Epithelial cell of prostate (primary cell): ENCODE data around the gene PAQR4.

Experiments used
- DNase-seq: peaks from one replicate; pipeline ENCODE4 v3.0.0-alpha.2; 2011; ENCODE audit warnings: low read depth, low spot score
- H3K27ac ChIP-seq: fragments of 450-650 bp; 2 replicates; pipeline ENCODE4 v1.5.1; 2017; ENCODE audit warnings: mild to moderate bottlenecking

The PAQR4 gene

GRCh38 chr16:2976673-2977072, 7.5 kb downstream of the PAQR4 start:
- H3K27ac ChIP-seq, result no peak overlapping the region
- no peak for DNase-seq

GRCh38 chr16:2977440-2977839, 8.3 kb downstream of the PAQR4 start:
- no peak for DNase-seq
- H3K27ac ChIP-seq, result no peak overlapping the region

GRCh38 chr16:2979669-2980226, 10.6 kb downstream of the PAQR4 start:
- no peak overlapping the region for H3K27ac ChIP-seq
- no peak for DNase-seq

- DNase-seq, result no peak
- peak within 1 kb of the TSS; percentile 37 for H3K27ac ChIP-seq
Measured at GRCh38 chr16:2980227-2981176, 11.4 kb downstream of the PAQR4 start, which contains the start of gene PKMYT1. Gene PKMYT1, minus strand, starts transcription at chr16:2980446. Its CDS starts 789 bp downstream, at chr16:2979657.

GRCh38 chr16:2981177-2981898, 12.2 kb downstream of the PAQR4 start:
- DNase-seq, result no peak
- H3K27ac ChIP-seq, result no peak overlapping the region

- H3K27ac ChIP-seq, result no peak overlapping the region
Measured at GRCh38 chr16:2981899-2982250, 12.7 kb downstream of the PAQR4 start.

GRCh38 chr16:2982402-2982801, 13.3 kb downstream of the PAQR4 start:
- no peak overlapping the region for H3K27ac ChIP-seq
- DNase-seq, result no peak

More at GRCh38 chr16:2981899-2982250, 12.7 kb downstream of the PAQR4 start:
- DNase-seq, result no peak

- DNase-seq, result no peak
- peak overlapping the region; percentile 17 for H3K27ac ChIP-seq
Measured at GRCh38 chr16:2983706-2984136, 14.6 kb downstream of the PAQR4 start.

GRCh38 chr16:2985462-2985861, 16.3 kb downstream of the PAQR4 start:
- H3K27ac ChIP-seq, result no peak overlapping the region
- no peak for DNase-seq

GRCh38 chr16:2985893-2986355, 16.8 kb downstream of the PAQR4 start:
- H3K27ac ChIP-seq, result no peak overlapping the region
- DNase-seq, result no peak

- no peak overlapping the region for H3K27ac ChIP-seq
- no peak for DNase-seq
Measured at GRCh38 chr16:2986623-2987188, 17.6 kb downstream of the PAQR4 start.

GRCh38 chr16:2987286-2987685, 18.1 kb downstream of the PAQR4 start:
- no peak for DNase-seq
- H3K27ac ChIP-seq, result no peak overlapping the region

GRCh38 chr16:2987833-2988232, 18.7 kb downstream of the PAQR4 start:
- no peak overlapping the region for H3K27ac ChIP-seq
- DNase-seq, result no peak

- DNase-seq, result no peak
- H3K27ac ChIP-seq, result no peak overlapping the region
Measured at GRCh38 chr16:2988590-2989099, 19.5 kb downstream of the PAQR4 start.

GRCh38 chr16:2990891-2991290, 21.7 kb downstream of the PAQR4 start:
- no peak for DNase-seq
- no peak overlapping the region for H3K27ac ChIP-seq

GRCh38 chr16:2991566-2992261, 22.6 kb downstream of the PAQR4 start:
- no peak for DNase-seq
- no peak overlapping the region for H3K27ac ChIP-seq

GRCh38 chr16:2992383-2993081, 23.4 kb downstream of the PAQR4 start:
- H3K27ac ChIP-seq, result peak overlapping the region; percentile 17
- no peak for DNase-seq

- H3K27ac ChIP-seq, result no peak overlapping the region
- no peak for DNase-seq
Measured at GRCh38 chr16:2996298-2996697, 27.1 kb downstream of the PAQR4 start.

- H3K27ac ChIP-seq, result no peak overlapping the region
- DNase-seq, result no peak
Measured at GRCh38 chr16:2999929-3000328, 30.8 kb downstream of the PAQR4 start.
